Endodermal cell (in vitro differentiated cells): ENCODE results near the gene GLDN. TPM values are rescaled to one million over a fixed set of nuclear protein-coding genes. Genes with fewer than 3 reads are reported as not detected.

Experiments used
- DNase-seq: peaks from one replicate; pipeline ENCODE4 v3.0.0-alpha.2; 2017
- H3K27ac ChIP-seq: 2 replicates; pipeline ENCODE4 v1.5.1; 2013; ENCODE audit warnings: mild to moderate bottlenecking, low read depth, low read length, moderate library complexity
- H3K27me3 ChIP-seq: 2 replicates; pipeline ENCODE4 v1.6.1; 2013; ENCODE audit warnings: mild to moderate bottlenecking, low read length, moderate library complexity; ENCODE audit not compliant: insufficient read depth, control insufficient read depth, poor library complexity, severe bottlenecking
- H3K36me3 ChIP-seq: 2 replicates; pipeline ENCODE4 v1.7.0; 2013; ENCODE audit warnings: mild to moderate bottlenecking, low read length, moderate library complexity; ENCODE audit not compliant: control insufficient read depth, insufficient read depth
- H3K4me1 ChIP-seq: one replicate; pipeline ENCODE4 v1.7.0; 2013; ENCODE audit warnings: low read length; ENCODE audit not compliant: control insufficient read depth, insufficient read depth
- H3K4me3 ChIP-seq: 2 replicates; pipeline ENCODE4 v1.5.1; 2013; ENCODE audit warnings: mild to moderate bottlenecking, low read length, moderate library complexity
- H3K9ac ChIP-seq: 2 replicates; pipeline ENCODE4 v1.6.1; 2013; ENCODE audit warnings: mild to moderate bottlenecking, low read length, moderate library complexity; ENCODE audit not compliant: poor library complexity, severe bottlenecking; ENCODE audit errors: extremely low read depth
- H3K9me3 ChIP-seq: 2 replicates; pipeline ENCODE4 v1.6.1; 2013; ENCODE audit warnings: mild to moderate bottlenecking, low read length, moderate library complexity; ENCODE audit not compliant: control insufficient read depth
- H3K27ac Mint-ChIP-seq: 2 replicates; pipeline ENCODE4 v1.8.0; 2020; ENCODE audit warnings: mixed read lengths
- H3K27me3 Mint-ChIP-seq: 2 replicates; pipeline ENCODE4 v1.8.0; 2021; ENCODE audit warnings: mild to moderate bottlenecking, mixed read lengths; ENCODE audit not compliant: insufficient read depth
- H3K36me3 Mint-ChIP-seq: 2 replicates; pipeline ENCODE4 v1.8.0; 2020; ENCODE audit warnings: low read depth, mixed read lengths
- H3K4me1 Mint-ChIP-seq: 2 replicates; pipeline ENCODE4 v1.8.0; 2020; ENCODE audit warnings: mixed read lengths
- H3K4me3 Mint-ChIP-seq: 2 replicates; pipeline ENCODE4 v1.8.0; 2020; ENCODE audit warnings: mild to moderate bottlenecking, moderate library complexity, mixed read lengths
- H3K9me3 Mint-ChIP-seq: 2 replicates; pipeline ENCODE4 v1.8.0; 2020; ENCODE audit warnings: mild to moderate bottlenecking, mixed read lengths
- WGBS, 2 experiments: methylation state at CpG; one replicate each; pipeline versions ENCODE4 v1.1.5 to v1.1.7; 2013; ENCODE audit warnings: missing lambda C conversion rate in 2 of 2, mixed read lengths in 1 of 2; ENCODE audit not compliant: insufficient coverage in 1 of 2, insufficient read length in 1 of 2; 5-methylcytosine and 5-hydroxymethylcytosine counted together
- total RNA-seq, 2 donors: library from RNA; stranded (reverse); fragmentation: NEBNext Ultra II Directional in 1 of 2; extraction: Animal tissue kit (Norgen Biotek cat#: 25700) in 1 of 2; gene quantifications; 2 replicates in 1 of 2; 3 replicates in 1 of 2; pipeline ENCODE4 v1.2.1, GENCODE V29; 2021
- TF ChIP-seq, protein P1 (sequence below): fragments of 200-600 bp; sonication (generic); conservative IDR thresholded peaks from 2 replicates; pipeline ENCODE4 v1.5.0; 2021; ENCODE audit warnings: antibody characterized with exemption, mild to moderate bottlenecking

GLDN gene
- total RNA-seq, 2 donors from 2014 or later, result 0.62 to 1.7 TPM

GRCh38 chr15:51318382-51319150, 22.9 kb upstream of the GLDN start:
- TF ChIP-seq, protein P1, sequence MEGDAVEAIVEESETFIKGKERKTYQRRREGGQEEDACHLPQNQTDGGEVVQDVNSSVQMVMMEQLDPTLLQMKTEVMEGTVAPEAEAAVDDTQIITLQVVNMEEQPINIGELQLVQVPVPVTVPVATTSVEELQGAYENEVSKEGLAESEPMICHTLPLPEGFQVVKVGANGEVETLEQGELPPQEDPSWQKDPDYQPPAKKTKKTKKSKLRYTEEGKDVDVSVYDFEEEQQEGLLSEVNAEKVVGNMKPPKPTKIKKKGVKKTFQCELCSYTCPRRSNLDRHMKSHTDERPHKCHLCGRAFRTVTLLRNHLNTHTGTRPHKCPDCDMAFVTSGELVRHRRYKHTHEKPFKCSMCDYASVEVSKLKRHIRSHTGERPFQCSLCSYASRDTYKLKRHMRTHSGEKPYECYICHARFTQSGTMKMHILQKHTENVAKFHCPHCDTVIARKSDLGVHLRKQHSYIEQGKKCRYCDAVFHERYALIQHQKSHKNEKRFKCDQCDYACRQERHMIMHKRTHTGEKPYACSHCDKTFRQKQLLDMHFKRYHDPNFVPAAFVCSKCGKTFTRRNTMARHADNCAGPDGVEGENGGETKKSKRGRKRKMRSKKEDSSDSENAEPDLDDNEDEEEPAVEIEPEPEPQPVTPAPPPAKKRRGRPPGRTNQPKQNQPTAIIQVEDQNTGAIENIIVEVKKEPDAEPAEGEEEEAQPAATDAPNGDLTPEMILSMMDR, result no peak
- H3K27me3 ChIP-seq, result peaks cover 17% of the 10 kb centered on the region
- 91 to 92% methylated on average over 6 to 7 of the region's 7 CpGs for WGBS, 2 experiments
- no peaks in the 10 kb centered on the region for H3K36me3 Mint-ChIP-seq
- no peak overlapping the region for H3K4me3 Mint-ChIP-seq
- no peaks in the 10 kb centered on the region for H3K9me3 ChIP-seq
- H3K9ac ChIP-seq, result no peak overlapping the region
- peaks cover 4% of the 10 kb centered on the region for H3K4me1 ChIP-seq
- H3K4me3 ChIP-seq, result no peak overlapping the region
- no peak overlapping the region for H3K27ac Mint-ChIP-seq
- DNase-seq, result no peak
- peaks cover 8% of the 10 kb centered on the region for H3K4me1 Mint-ChIP-seq
- H3K9me3 Mint-ChIP-seq, result no peaks in the 10 kb centered on the region
- H3K27me3 Mint-ChIP-seq, result peaks cover 5% of the 10 kb centered on the region
- no peaks in the 10 kb centered on the region for H3K36me3 ChIP-seq
- no peak overlapping the region for H3K27ac ChIP-seq

- H3K4me1 Mint-ChIP-seq, result peaks cover 7% of the 10 kb centered on the region
- H3K27ac Mint-ChIP-seq, result no peak overlapping the region
- H3K36me3 Mint-ChIP-seq, result no peaks in the 10 kb centered on the region
- Histone ChIP-seq H3K36me3 (no peaks in the 10 kb centered on the region), H3K4me3 (no peak overlapping the region), H3K4me1 (peaks cover under 1% of the 10 kb centered on the region), H3K27me3 (peaks cover 17% of the 10 kb centered on the region), H3K27ac (no peak overlapping the region), H3K9ac (no peak overlapping the region), H3K9me3 (no peaks in the 10 kb centered on the region)
- 78 to 86% methylated on average over 2 of the region's 2 CpGs for WGBS, 2 experiments
- no peaks in the 10 kb centered on the region for H3K9me3 Mint-ChIP-seq
- TF ChIP-seq, protein P1, result no peak
- no peak overlapping the region for H3K4me3 Mint-ChIP-seq
- H3K27me3 Mint-ChIP-seq, result peaks cover 6% of the 10 kb centered on the region
- DNase-seq, result no peak
Measured at GRCh38 chr15:51319539-51319938, 21.9 kb upstream of the GLDN start.

GRCh38 chr15:51320843-51321242, 20.6 kb upstream of the GLDN start:
- H3K36me3 ChIP-seq, result no peaks in the 10 kb centered on the region
- no peak overlapping the region for H3K27ac Mint-ChIP-seq
- DNase-seq, result no peak
- no peak overlapping the region for H3K4me3 Mint-ChIP-seq
- H3K4me1 Mint-ChIP-seq, result no peaks in the 10 kb centered on the region
- 92 to 96% methylated on average over 2 of the region's 2 CpGs for WGBS, 2 experiments
- H3K4me3 ChIP-seq, result no peak overlapping the region
- H3K27ac ChIP-seq, result no peak overlapping the region
- no peaks in the 10 kb centered on the region for H3K4me1 ChIP-seq
- no peaks in the 10 kb centered on the region for H3K9me3 ChIP-seq
- H3K9me3 Mint-ChIP-seq, result no peaks in the 10 kb centered on the region
- H3K27me3 ChIP-seq, result peaks cover 12% of the 10 kb centered on the region
- H3K9ac ChIP-seq, result no peak overlapping the region
- TF ChIP-seq, protein P1, result no peak
- peaks cover 6% of the 10 kb centered on the region for H3K27me3 Mint-ChIP-seq
- H3K36me3 Mint-ChIP-seq, result no peaks in the 10 kb centered on the region
